Superior temporal gyrus (tissue), 1 donor: ENCODE data around the gene PIGU.

Source experiments
- DNase-seq: peaks from one replicate; pipeline ENCODE4 v3.0.0-alpha.2; 2016; ENCODE audit errors: extremely low spot score

PIGU gene

GRCh38 chr20:34579191-34579978, 97.5 kb downstream of the PIGU start:
- DNase-seq, result peak; percentile 96

- DNase-seq, result peak; percentile 54
Measured at GRCh38 chr20:34578521-34578920, 98.4 kb downstream of the PIGU start.

GRCh38 chr20:34578025-34578424, 98.9 kb downstream of the PIGU start:
- DNase-seq, result no peak

- DNase-seq, result no peak
Measured at GRCh38 chr20:34577061-34577460, 99.8 kb downstream of the PIGU start.

- no peak for DNase-seq
Measured at GRCh38 chr20:34575756-34576155, 101.1 kb downstream of the PIGU start.

GRCh38 chr20:34575271-34575670, 101.6 kb downstream of the PIGU start:
- DNase-seq, result no peak

- DNase-seq, result no peak
Measured at GRCh38 chr20:34574861-34575260, 102.0 kb downstream of the PIGU start.

- no peak for DNase-seq
Measured at GRCh38 chr20:34574426-34574825, 102.5 kb downstream of the PIGU start.

GRCh38 chr20:34573541-34574300, 103.2 kb downstream of the PIGU start:
- DNase-seq, result no peak

GRCh38 chr20:34571753-34572152, 105.1 kb downstream of the PIGU start:
- DNase-seq, result no peak

- DNase-seq, result no peak
Measured at GRCh38 chr20:34570859-34571306, 106.0 kb downstream of the PIGU start.

- no peak for DNase-seq
Measured at GRCh38 chr20:34569598-34569997, 107.3 kb downstream of the PIGU start.

- no peak for DNase-seq
Measured at GRCh38 chr20:34567892-34568865, 108.7 kb downstream of the PIGU start.

GRCh38 chr20:34566978-34567891, 109.7 kb downstream of the PIGU start:
- no peak for DNase-seq

GRCh38 chr20:34564833-34565232, 112.1 kb downstream of the PIGU start:
- no peak for DNase-seq

- no peak for DNase-seq
Measured at GRCh38 chr20:34562641-34563040, 114.3 kb downstream of the PIGU start.

- DNase-seq, result no peak
Measured at GRCh38 chr20:34561661-34562060, 115.2 kb downstream of the PIGU start.

- no peak for DNase-seq
Measured at GRCh38 chr20:34560614-34561013, 116.3 kb downstream of the PIGU start.

GRCh38 chr20:34560141-34560523, 116.8 kb downstream of the PIGU start:
- peak; percentile 72 for DNase-seq

- no peak for DNase-seq
Measured at GRCh38 chr20:34559311-34560140, 117.4 kb downstream of the PIGU start.
